ENCODE results near the gene PLXNB1. TPM values are rescaled to one million over a fixed set of nuclear protein-coding genes. Genes with fewer than 3 reads are reported as not detected.

The PLXNB1 gene
- total and polyA plus RNA-seq, 10 of the 15 experiments (the other 5 are each of a cell fraction or from before 2014, with no cell fraction given): 0.18 to 15.1 (median 5.3) TPM

GRCh38 chr3:48446425-48447193, 16.7 kb upstream of the PLXNB1 start, which contains the start of gene ATRIP (continued):
- TF ChIP-seq, protein P1, sequence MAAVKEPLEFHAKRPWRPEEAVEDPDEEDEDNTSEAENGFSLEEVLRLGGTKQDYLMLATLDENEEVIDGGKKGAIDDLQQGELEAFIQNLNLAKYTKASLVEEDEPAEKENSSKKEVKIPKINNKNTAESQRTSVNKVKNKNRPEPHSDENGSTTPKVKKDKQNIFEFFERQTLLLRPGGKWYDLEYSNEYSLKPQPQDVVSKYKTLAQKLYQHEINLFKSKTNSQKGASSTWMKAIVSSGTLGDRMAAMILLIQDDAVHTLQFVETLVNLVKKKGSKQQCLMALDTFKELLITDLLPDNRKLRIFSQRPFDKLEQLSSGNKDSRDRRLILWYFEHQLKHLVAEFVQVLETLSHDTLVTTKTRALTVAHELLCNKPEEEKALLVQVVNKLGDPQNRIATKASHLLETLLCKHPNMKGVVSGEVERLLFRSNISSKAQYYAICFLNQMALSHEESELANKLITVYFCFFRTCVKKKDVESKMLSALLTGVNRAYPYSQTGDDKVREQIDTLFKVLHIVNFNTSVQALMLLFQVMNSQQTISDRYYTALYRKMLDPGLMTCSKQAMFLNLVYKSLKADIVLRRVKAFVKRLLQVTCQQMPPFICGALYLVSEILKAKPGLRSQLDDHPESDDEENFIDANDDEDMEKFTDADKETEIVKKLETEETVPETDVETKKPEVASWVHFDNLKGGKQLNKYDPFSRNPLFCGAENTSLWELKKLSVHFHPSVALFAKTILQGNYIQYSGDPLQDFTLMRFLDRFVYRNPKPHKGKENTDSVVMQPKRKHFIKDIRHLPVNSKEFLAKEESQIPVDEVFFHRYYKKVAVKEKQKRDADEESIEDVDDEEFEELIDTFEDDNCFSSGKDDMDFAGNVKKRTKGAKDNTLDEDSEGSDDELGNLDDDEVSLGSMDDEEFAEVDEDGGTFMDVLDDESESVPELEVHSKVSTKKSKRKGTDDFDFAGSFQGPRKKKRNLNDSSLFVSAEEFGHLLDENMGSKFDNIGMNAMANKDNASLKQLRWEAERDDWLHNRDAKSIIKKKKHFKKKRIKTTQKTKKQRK (IDR thresholded peaks at IDR 0.05; ENCODE audit: low read depth, low read length): no peak
- 0 out of 2 replicates have a peak, but pooled peaks have one; percentile 30 for TF ChIP-seq MEF2A (IDR thresholded peaks at IDR 0.05; ENCODE audit: insufficient read depth, low read depth, low read length)
- no peak for TF ChIP-seq MYB (IDR thresholded peaks at IDR 0.05; ENCODE audit: borderline replicate concordance, low read depth, low read length)
- no peak for TF ChIP-seq ESRRA (IDR thresholded peaks at IDR 0.05; ENCODE audit: low read length)
- peak; percentile 80 for TF ChIP-seq CHD2 (IDR thresholded peaks at IDR 0.05; ENCODE audit: borderline replicate concordance, low read depth, low read length)
- 0 out of 2 replicates have a peak, but pooled peaks have one; percentile 12 for TF ChIP-seq ZNF24 (IDR thresholded peaks at IDR 0.05)
- TF ChIP-seq BCL3 (IDR thresholded peaks at IDR 0.05; ENCODE audit: borderline replicate concordance, insufficient read depth, low read depth, low read length, poor library complexity, severe bottlenecking): peak; percentile 12
- peak; percentile 98 for TF ChIP-seq POLR2A (IDR thresholded peaks at IDR 0.05; ENCODE audit: low read depth, low read length)
- TF ChIP-seq HSF1 (IDR thresholded peaks at IDR 0.05; ENCODE audit: low read depth, low read length): no peak; the same call in 1 of the 2 replicates
- TF ChIP-seq SMAD1 (IDR thresholded peaks at IDR 0.05; ENCODE audit: low read depth, partially characterized antibody): no peak
- no peak for TF ChIP-seq SREBF2 (IDR thresholded peaks at IDR 0.05; ENCODE audit: low read length)
- peak; percentile 41 for TF ChIP-seq KLF5 (IDR thresholded peaks at IDR 0.05; ENCODE audit: partially characterized antibody)
- no peak for TF ChIP-seq FOS (IDR thresholded peaks at IDR 0.05; ENCODE audit: borderline replicate concordance, extremely low read depth, insufficient read length)
- no peak for TF ChIP-seq ZNF622 (IDR thresholded peaks at IDR 0.05)
- TF ChIP-seq BHLHE40 (IDR thresholded peaks at IDR 0.05; ENCODE audit: borderline replicate concordance in 1 of 2, low read depth in 2 of 2, low read length in 1 of 2): peak in 1 of 2 experiments; percentile 68; a peak in 2 of 4 replicates
- no peak for TF ChIP-seq SPI1 (IDR thresholded peaks at IDR 0.05; ENCODE audit: borderline replicate concordance, insufficient read depth, low read depth, low read length)
- TF ChIP-seq FOXK2 (IDR thresholded peaks at IDR 0.05): no peak
- no peak for TF ChIP-seq ZNF384 (IDR thresholded peaks at IDR 0.05; ENCODE audit: borderline replicate concordance, low read depth, low read length)
- TF ChIP-seq JUNB (IDR thresholded peaks at IDR 0.05): no peak
- no peak for TF ChIP-seq REST (IDR thresholded peaks at IDR 0.05; ENCODE audit: low read depth, low read length)
